ENCODE measurements around the gene RIMKLB. TPM values are rescaled to one million over a fixed set of nuclear protein-coding genes. Genes with fewer than 3 reads are reported as not detected.

The RIMKLB gene
- total RNA-seq = 100 to 1,000 TPM in 1 of 4 donors, 10 to 100 TPM in 3; 42.2 to 149 (median 73.8) TPM

GRCh38 chr12:8697476-8698131 is at the start of gene RIMKLB:
RIMKLB (plus strand) TSS chr12:8697991; CDS start chr12:8713867, 15,876 bp downstream.
- no peak for TF ChIP-seq CTCF (IDR thresholded peaks at IDR 0.05; ENCODE audit: low read depth)

GRCh38 chr12:8648576-8649205 is 49.1 kb upstream of the RIMKLB start:
- TF ChIP-seq CTCF (IDR thresholded peaks at IDR 0.05; ENCODE audit: low read depth) = no peak

GRCh38 chr12:8655421-8655820 is 42.4 kb upstream of the RIMKLB start:
- no peak for TF ChIP-seq CTCF (IDR thresholded peaks at IDR 0.05; ENCODE audit: low read depth)

- no peak for TF ChIP-seq CTCF (IDR thresholded peaks at IDR 0.05; ENCODE audit: low read depth)
These were observed 39.4 kb upstream of the RIMKLB start for GRCh38 chr12:8658346-8658745.

- no peak for TF ChIP-seq CTCF (IDR thresholded peaks at IDR 0.05; ENCODE audit: low read depth)
These were observed 36.8 kb upstream of the RIMKLB start for GRCh38 chr12:8661016-8661415.

- TF ChIP-seq CTCF (IDR thresholded peaks at IDR 0.05; ENCODE audit: low read depth) = no peak
These were observed 36.0 kb upstream of the RIMKLB start for GRCh38 chr12:8661751-8662150.

- no peak for TF ChIP-seq CTCF (IDR thresholded peaks at IDR 0.05; ENCODE audit: low read depth)
These were observed 35.2 kb upstream of the RIMKLB start, which contains the start of gene MFAP5 for GRCh38 chr12:8662593-8662992. MFAP5 (minus strand) TSS chr12:8662826; CDS start chr12:8662104, 722 bp downstream.

All from subcutaneous adipose tissue (tissue), 4 donors.